Stimulated activated CD4-positive, alpha-beta T cell treated with anti-CD3 and anti-CD28 coated beads, Interleukin-15, amount 100 ng/mL, for 1 hour (primary cell): ENCODE measurements around the gene EGFL8.
"Not testable (repeated sequence)": the region's sequence is repeated elsewhere in the genome, so short reads cannot be mapped to it uniquely, and the experiment has no call there.

Experiments
- DNase-seq, 2 donors: peaks; one replicate each; pipeline ENCODE4 v3.0.0-alpha.2; 2020; ENCODE audit warnings: low read depth in 1 of 2, low spot score in 1 of 2

EGFL8 gene

GRCh38 chr6:32194825-32195651 lies 30.6 kb downstream of the EGFL8 start:
- DNase-seq: no peak

DNA sequence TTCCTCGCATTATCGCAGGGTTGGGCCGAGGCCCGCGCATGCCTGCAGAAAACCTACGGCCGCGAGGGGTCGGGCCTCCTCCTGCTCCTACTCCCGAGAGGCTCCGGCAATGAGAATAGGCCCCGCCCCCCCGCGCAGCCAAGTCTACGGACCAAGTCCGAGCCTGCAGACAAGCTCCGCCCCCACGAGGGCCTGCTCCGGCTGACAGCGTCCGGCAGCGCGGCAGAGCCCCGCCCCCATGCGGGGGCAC lies 31.2 kb downstream of the EGFL8 start:
- DNase-seq: peak; percentile 100

- DNase-seq: peak in 1 of 2 donors; percentile 24
These were observed 31.7 kb downstream of the EGFL8 start for GRCh38 chr6:32195902-32196681.

DNA sequence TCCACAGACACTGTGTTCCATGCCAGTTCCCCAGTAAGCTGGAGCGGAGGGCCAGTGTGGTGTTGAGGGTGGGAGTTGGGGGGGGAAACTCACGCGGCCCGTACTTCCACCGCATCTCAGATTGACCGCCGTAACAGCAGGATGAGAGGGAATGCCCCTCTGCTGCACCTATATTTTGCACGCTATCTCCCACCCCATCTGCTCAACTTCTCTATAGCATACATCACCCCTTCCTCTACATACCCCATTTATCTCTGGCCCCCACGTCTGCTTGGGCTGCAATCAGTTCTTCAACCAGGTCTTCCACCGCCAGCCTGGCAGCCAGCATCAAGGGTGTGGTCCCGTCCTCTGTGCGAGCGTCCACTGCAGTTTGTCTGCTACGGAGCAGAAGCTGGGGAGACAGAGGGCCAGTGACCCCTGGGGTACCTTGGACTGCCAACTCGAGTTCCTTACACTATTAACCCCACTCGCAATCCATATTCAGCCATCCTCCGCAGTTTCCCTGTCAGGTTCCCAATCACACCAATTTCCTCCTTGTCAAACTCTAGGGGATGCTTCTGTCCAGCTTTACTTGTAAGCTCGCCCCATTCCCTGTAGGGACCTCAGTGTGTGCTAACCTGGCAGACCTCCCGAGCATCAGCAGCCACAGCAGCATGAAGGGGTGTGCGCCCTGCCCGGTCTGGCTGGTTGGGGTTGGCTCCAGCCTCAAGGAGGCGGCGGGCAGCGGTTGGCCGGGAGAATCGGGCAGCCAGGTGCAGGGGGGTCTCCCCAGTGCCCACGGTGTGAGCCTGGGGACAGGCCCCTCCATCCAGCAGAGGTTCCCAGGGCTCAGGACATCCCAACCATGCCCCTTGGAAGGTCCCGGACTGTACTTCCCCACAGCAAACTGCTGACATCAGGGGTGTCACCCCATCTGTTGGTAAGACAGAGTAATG lies 32.6 kb downstream of the EGFL8 start:
- no peak for DNase-seq

- no peak for DNase-seq
These were observed 33.9 kb downstream of the EGFL8 start for GRCh38 chr6:32198345-32198696.

DNA sequence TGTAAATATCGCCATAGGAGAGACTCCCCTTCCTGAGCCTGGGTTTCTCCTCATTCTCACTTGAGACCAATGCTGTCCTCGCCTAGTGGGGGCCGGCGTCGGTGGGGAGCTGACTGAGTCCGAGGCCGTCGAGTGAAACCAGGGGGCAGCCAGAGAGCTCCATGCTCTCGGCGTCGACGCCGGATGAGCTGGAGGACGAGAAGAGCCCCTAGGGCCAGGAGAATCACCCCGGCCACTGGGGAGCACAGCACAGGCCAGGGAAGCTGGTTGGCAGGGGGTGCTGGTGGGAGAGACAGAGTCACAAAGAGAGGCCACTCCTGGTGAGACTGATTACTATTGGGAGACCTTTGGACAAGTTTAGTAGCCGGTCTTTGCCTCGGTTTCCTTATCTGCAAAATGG lies 34.5 kb downstream of the EGFL8 start:
- no peak for DNase-seq

GRCh38 chr6:32200711-32201475 lies 36.5 kb downstream of the EGFL8 start:
- no peak for DNase-seq

DNA sequence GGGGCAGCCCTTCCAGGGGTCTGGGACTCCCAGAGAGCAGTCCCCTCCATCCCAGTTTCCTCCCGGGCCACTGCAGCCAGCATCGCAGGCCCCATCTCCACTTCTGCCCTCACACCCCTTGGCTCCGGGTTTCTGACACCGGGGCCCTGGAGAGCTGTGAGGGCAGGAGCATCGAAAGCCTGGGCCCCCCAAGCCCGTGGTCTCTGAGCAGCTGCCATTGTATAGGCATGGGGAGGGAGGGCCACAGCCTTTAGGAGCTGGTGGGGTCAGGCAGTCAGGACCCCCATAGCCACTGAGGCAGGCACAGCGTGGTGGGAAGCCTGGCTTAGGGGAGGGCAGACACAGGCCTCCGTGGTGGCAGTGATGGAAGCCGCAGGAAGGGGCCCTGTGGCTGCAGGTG lies 37.8 kb downstream of the EGFL8 start:
- DNase-seq: no peak

DNA sequence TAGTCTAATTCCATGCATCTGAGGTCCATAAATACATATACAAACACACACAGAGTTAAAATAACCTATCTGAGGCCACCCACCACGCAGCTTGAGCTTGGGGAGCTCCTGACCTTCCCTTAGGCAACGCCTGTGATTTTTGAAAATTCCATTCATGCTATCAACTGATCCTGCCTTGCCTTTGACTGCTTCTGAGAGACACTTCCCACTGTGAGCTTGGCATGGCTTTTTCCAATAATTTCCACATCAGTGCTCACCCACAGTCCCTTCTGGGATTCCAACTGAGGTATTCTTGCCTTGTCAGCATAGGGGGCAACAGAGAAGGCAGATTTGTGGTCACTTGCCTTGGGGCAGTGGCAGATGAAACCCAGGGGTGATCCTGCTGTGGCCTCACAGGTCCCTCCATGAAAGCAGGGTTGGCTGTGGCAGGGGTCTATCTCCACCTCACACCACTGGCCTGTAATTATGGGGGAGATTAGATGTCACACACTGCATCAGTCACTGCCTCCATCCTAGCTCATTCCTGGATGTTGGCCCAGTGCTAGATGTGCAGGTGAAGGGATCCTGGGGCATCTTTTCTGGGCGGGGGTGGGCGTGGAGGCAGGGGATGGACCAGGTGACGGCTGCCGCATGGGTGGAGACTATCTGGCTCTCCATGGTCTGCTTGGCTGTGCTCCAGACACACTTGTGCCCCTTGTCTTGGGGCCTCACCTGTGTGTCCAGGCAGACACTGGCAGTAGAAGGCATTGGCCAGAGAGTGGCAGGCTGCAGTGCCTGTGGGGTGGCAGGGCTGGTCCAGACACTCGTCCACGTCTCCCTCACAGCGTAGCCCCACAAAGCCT lies 39.3 kb downstream of the EGFL8 start:
- DNase-seq: no peak

- no peak for DNase-seq
These were observed 39.9 kb downstream of the EGFL8 start for GRCh38 chr6:32204268-32204715.

DNA sequence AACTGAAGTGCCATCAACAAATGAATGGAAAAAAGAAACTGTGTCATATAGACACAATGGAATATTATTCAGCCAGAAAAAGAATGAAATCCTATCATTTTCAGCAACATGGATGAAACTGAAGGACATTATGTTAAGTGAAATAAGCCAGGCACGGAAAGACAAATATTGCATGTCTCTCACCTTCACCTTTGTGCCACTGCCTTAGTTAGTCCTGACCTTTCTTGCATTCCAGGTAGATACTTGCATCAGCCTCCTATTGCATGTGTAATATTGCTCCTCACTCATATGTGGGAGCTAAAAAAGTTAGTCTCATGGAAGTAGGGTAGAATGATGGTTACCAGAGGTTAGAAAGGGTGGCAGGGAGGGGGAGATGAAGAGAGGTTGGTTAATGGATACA lies 44.6 kb downstream of the EGFL8 start:
- no peak for DNase-seq

DNA sequence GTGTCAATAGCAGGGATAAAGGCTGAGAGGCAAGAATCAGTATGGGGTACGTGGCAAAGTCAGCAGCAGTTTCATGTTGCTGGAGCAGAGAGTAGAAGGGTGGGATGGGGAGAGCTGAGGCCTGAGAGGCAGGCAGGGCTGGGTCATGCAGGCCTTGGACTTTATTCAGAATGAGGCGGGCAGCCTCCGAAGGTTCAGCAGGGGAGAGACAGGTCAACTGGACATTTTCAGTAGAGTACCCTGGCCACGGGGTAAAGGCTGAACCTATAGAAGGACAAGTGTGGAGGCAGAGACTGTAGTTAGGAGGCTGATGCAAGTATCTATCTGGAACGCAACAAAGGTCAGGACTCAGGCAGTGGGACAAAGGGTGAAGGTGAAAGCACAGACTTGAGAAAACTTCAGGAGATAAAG lies 45.8 kb downstream of the EGFL8 start:
- DNase-seq: no peak

DNA sequence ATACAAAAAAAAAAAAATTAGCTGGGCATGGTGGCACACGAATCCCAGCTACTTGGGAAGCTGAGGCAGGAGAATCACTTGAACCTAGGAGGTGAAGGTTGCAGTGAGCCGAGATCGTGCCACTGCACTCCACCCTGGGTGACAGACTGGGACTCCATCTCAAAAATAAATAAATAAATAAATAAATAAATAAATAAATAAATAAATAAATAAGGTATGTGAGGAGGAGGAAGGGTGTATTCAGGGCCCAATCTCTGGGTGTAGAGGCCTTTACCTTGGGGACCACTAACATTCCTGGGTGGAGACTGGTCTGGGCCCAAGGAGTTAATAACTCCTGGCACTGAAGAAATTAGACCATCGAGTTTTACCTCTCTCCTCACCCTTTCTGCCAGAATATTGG lies 47.0 kb downstream of the EGFL8 start:
- not testable (repeated sequence) for DNase-seq

GRCh38 chr6:32212076-32212760 lies 47.8 kb downstream of the EGFL8 start:
- DNase-seq: no peak

DNA sequence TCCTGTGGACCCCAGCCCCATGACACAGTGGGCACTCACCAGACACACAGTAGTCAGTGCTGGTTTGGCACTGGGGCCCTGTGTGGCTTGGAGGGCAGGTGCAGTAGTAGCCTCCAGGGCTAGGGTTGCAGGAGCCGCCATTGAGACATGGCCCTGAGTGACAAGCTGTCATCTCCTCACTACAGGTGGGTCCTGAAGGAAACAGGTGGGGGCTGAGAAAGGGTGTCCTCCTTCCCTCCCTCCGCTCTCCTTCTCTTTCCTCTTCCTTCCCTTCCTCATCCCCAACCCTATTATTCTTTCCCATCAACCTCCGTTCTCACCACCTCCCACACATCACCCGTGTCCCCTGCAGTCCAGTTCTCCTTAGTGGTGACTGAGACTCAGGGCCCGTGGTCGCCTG lies 49.3 kb downstream of the EGFL8 start:
- no peak for DNase-seq

- DNase-seq: no peak
These were observed 49.7 kb downstream of the EGFL8 start for GRCh38 chr6:32214126-32214525.

DNA sequence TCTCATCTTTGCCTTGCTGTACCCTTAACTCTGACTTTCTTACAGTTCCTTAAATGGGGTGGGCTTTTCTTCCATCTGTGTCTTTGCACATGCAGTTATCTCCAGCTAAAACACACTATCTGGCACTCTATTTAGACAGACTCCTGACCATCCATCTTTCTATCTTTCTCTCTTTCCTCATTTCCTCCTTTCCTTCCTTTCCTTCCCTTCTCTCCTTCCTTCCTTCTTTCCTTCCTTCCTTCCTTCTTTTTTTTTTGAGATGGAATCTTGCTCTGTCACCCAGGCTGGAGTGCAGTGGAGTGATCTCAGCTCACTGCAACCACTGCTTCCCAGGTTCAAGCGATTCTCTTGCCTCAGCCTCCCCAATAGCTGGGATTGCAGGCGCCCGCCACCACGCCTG lies 51.2 kb downstream of the EGFL8 start:
- DNase-seq: no peak

GRCh38 chr6:32216285-32216684 lies 51.9 kb downstream of the EGFL8 start:
- DNase-seq: no peak

DNA sequence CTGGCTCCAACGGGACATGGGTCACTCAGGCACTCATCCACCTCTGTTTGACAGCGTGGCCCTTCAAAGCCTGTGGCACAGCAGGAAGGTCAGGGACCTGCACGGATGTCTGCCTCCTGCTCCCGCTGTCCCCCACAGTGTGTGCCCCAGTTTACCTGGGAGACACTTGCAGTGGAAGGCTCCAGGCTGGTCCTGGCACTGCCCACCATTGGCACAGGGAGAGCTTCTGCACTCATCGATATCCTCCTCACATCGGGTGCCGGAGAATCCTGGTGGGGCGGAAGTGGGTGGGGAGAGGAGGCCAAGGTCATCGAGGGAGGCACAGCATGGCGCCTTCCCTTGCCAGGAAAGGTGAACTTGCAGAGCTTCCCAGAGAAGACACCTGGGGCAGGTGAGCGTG lies 52.6 kb downstream of the EGFL8 start:
- DNase-seq: no peak
